ENCODE data around the gene EP400.

EP400 gene

GRCh38 chr12:132117558-132117875 lies 167.8 kb downstream of the EP400 start:
- Histone ChIP-seq H3K79me2 (ENCODE audit: low read length) (no peaks in the 10 kb centered on the region), H3K27ac (ENCODE audit: low read length) (no peak overlapping the region), H2AFZ (ENCODE audit: low read depth, low read length) (no peak overlapping the region), H3K4me3 (ENCODE audit: low read length) (no peak overlapping the region), H3K4me1 (ENCODE audit: low read length) (no peaks in the 10 kb centered on the region), H3K9me3 (ENCODE audit: insufficient read depth, low read length) (no peaks in the 10 kb centered on the region), H3K36me3 (replicated peaks; ENCODE audit: low read depth, low read length) (peaks cover 14% of the 10 kb centered on the region), H3K27me3 (ENCODE audit: low read depth, low read length) (no peaks in the 10 kb centered on the region), H3K9ac (ENCODE audit: low read length) (no peak overlapping the region), H3K4me2 (ENCODE audit: low read length) (no peak overlapping the region), H4K20me1 (ENCODE audit: insufficient read depth, low read length) (no peaks in the 10 kb centered on the region)
- TF ChIP-seq CTCF (IDR thresholded peaks at IDR 0.05; ENCODE audit: low read depth, low read length), result no peak
- no peak for TF ChIP-seq EZH2phosphoT487 (IDR thresholded peaks at IDR 0.05; ENCODE audit: low read depth)

GRCh38 chr12:132118876-132119275 lies 169.1 kb downstream of the EP400 start:
- Histone ChIP-seq H3K79me2 (ENCODE audit: low read length) (no peaks in the 10 kb centered on the region), H3K9me3 (ENCODE audit: insufficient read depth, low read length) (no peaks in the 10 kb centered on the region), H3K27me3 (ENCODE audit: low read depth, low read length) (no peaks in the 10 kb centered on the region), H2AFZ (ENCODE audit: low read depth, low read length) (no peak overlapping the region), H3K27ac (ENCODE audit: low read length) (no peak overlapping the region), H3K36me3 (replicated peaks; ENCODE audit: low read depth, low read length) (peaks cover 14% of the 10 kb centered on the region), H3K4me2 (ENCODE audit: low read length) (no peak overlapping the region), H3K4me3 (ENCODE audit: low read length) (no peak overlapping the region), H3K9ac (ENCODE audit: low read length) (no peak overlapping the region), H4K20me1 (ENCODE audit: insufficient read depth, low read length) (no peaks in the 10 kb centered on the region), H3K4me1 (ENCODE audit: low read length) (no peaks in the 10 kb centered on the region)
- no peak for TF ChIP-seq CTCF (IDR thresholded peaks at IDR 0.05; ENCODE audit: low read depth, low read length)
- TF ChIP-seq EZH2phosphoT487 (IDR thresholded peaks at IDR 0.05; ENCODE audit: low read depth), result no peak

- H4K20me1 ChIP-seq (ENCODE audit: insufficient read depth, low read length), result no peaks in the 10 kb centered on the region
- no peak for TF ChIP-seq CTCF (IDR thresholded peaks at IDR 0.05; ENCODE audit: low read depth, low read length)
Observed at GRCh38 chr12:132121283-132121682, 171.5 kb downstream of the EP400 start.

GRCh38 chr12:132123970-132124765 lies 174.4 kb downstream of the EP400 start:
- Histone ChIP-seq H3K27ac (ENCODE audit: low read length) (no peak overlapping the region), H3K4me1 (ENCODE audit: low read length) (no peaks in the 10 kb centered on the region), H3K4me3 (ENCODE audit: low read length) (no peak overlapping the region), H3K9me3 (ENCODE audit: insufficient read depth, low read length) (no peaks in the 10 kb centered on the region), H3K9ac (ENCODE audit: low read length) (no peak overlapping the region), H3K27me3 (ENCODE audit: low read depth, low read length) (no peaks in the 10 kb centered on the region), H3K4me2 (ENCODE audit: low read length) (no peak overlapping the region), H2AFZ (ENCODE audit: low read depth, low read length) (no peak overlapping the region), H3K79me2 (ENCODE audit: low read length) (no peaks in the 10 kb centered on the region), H3K36me3 (replicated peaks; ENCODE audit: low read depth, low read length) (peaks cover 41% of the 10 kb centered on the region), H4K20me1 (ENCODE audit: insufficient read depth, low read length) (no peaks in the 10 kb centered on the region)
- TF ChIP-seq EZH2phosphoT487 (IDR thresholded peaks at IDR 0.05; ENCODE audit: low read depth), result no peak
- no peak for TF ChIP-seq CTCF (IDR thresholded peaks at IDR 0.05; ENCODE audit: low read depth, low read length)

More at GRCh38 chr12:132121283-132121682, 171.5 kb downstream of the EP400 start:
- no peak overlapping the region for H2AFZ ChIP-seq (ENCODE audit: low read depth, low read length)
- H3K4me2 ChIP-seq (ENCODE audit: low read length), result no peak overlapping the region
- H3K9me3 ChIP-seq (ENCODE audit: insufficient read depth, low read length), result no peaks in the 10 kb centered on the region
- H3K36me3 ChIP-seq (replicated peaks; ENCODE audit: low read depth, low read length), result peaks cover 14% of the 10 kb centered on the region
- no peaks in the 10 kb centered on the region for H3K79me2 ChIP-seq (ENCODE audit: low read length)
- H3K9ac ChIP-seq (ENCODE audit: low read length), result no peak overlapping the region
- H3K27me3 ChIP-seq (ENCODE audit: low read depth, low read length), result no peaks in the 10 kb centered on the region
- no peak overlapping the region for H3K4me3 ChIP-seq (ENCODE audit: low read length)
- no peak overlapping the region for H3K27ac ChIP-seq (ENCODE audit: low read length)
- H3K4me1 ChIP-seq (ENCODE audit: low read length), result no peaks in the 10 kb centered on the region

Measured in OCI-LY3 (cell line).